ENCODE data around the gene PRKAG2.
"Not testable (repeated sequence)": the region's sequence is repeated elsewhere in the genome, so short reads cannot be mapped to it uniquely, and the experiment has no call there.

Gene PRKAG2

DNA sequence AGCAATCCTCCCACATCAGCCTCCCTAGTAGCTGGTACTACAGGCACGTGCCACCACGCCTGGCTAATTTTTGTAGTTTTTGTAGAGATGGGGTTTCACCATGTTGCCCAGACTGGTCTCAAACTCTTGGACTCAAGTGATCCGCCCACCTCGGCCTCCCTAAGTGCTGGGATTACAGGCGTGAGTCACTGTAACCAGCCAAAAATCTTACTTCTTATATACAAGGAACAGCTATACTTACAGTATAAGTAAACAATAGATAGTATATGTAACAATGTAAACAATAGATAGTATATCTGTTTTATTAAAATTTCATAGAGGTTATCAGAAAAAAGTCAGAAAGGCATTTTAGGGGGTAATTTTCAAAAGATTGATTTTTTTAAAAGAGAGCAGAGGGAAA lies 128.9 kb downstream of the PRKAG2 start:
- not testable (repeated sequence) for DNase-seq (ENCODE audit: low read depth in 2 of 2)

DNA sequence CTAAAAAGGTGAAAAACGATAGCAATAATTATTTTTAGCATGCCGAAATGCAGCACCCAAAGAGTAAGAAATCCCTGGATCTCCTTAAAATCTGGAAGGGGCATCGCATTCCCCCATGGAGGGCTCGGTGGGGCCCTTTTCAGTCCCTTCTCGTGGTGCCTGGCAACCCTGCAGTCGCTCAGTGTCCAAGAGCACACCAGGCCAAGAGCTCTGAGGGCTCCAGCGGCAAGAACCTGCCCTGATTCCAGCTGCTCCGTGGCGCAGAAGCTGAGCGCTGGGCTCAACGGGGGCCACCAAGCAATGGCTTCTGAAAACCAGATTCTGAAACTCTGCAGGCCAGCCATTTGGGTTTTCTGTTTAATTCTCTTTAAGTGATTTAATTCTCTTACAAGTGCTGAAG lies 131.2 kb downstream of the PRKAG2 start:
- DNase-seq (ENCODE audit: low read depth in 2 of 2), result no peak

DNA sequence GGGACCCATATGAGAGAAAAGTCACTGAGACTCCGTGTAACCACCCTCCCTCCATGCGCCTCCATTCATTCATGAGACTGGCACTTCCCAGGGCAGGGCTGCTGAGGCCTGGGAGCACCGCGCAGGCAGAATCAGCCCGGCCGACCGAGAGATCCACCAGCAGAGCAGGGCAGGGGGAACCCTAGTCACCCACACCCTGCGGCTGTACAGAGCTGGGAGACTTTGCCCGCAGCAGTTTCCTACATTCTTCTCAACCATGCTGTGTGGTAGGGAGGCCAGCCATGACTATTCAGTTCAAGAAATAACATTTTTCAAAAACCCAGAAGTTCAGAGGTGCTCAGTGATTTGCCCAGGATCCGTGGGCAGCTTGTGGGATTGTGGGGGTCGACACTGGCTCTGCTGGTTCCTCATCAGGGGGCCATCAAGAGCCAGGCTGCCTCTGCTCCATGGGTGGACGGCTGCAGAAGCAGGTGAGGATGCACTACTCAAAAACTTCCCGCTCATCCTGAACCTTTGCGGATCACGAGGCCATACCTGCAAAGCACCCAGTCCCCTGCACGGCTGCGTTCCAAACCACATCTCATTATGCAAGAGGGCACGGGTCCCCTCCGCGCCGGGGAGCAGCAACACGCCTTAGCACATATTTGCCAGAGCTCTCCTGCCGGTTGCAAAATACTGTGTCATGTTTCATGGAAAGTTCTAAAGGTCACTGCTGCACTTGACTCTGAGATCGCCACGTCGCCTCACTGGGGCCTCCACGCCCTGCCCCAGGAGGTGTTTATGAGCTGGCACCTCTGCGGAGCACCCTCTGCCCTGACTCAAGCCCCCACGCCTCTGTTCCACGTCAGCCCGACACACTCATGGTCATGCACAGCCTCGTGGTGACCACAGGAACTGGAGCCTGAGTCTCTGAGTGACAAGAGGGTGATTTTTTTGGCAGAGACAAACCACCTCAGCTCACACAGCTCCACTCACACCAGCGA lies 132.0 kb downstream of the PRKAG2 start:
- no peak for DNase-seq (ENCODE audit: low read depth in 2 of 2)

DNA sequence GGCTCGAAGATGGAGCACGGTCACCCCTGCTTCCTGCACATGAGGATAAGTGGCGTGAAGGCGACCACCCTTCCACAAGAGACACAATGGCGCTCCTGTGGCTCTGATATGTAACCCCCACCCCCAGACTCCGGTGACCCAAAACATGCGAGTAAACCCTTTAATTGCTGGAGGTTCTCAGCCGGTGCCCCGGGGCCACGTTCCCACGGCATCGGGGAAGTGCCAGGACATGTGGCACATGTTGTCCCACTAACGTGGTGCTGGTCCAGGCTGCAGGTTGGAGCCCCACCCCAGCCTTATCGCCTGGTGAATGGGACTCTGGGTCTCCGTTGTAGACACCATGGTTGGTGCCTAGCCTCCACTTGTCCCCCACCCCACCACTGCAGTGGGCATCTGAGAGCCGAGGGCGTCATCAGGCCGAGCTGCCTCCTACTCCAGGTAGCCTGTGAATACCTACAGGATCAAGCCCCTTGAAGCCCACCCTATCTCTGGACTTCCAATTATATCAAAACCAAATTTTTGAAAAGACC lies 132.8 kb downstream of the PRKAG2 start:
- DNase-seq (ENCODE audit: low read depth in 2 of 2), result no peak

DNA sequence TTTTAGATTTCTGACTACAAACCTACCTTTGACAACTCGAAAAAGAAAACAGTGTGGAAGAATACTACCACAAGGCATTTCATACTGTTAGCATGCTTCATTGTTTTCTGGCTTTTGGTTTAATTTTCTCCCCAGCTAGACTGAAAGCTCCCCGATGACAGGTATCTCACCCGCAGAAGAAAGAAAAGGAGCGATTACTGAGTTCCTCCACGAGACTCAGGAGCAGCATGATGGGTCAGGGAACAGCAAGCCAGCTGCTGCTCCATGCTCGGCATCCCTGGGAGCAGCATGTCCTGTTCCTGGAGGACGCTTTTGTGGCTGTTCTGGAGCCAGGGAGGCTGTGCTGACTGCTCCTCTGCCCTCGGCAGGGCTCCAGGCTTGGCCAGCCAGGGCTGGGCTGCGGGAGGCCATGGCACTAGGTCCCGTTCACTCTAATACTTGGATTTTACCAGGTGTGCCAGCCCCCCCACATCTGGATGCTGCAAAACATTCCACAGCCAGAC lies 133.4 kb downstream of the PRKAG2 start:
- no peak for DNase-seq (ENCODE audit: low read depth in 2 of 2)

DNA sequence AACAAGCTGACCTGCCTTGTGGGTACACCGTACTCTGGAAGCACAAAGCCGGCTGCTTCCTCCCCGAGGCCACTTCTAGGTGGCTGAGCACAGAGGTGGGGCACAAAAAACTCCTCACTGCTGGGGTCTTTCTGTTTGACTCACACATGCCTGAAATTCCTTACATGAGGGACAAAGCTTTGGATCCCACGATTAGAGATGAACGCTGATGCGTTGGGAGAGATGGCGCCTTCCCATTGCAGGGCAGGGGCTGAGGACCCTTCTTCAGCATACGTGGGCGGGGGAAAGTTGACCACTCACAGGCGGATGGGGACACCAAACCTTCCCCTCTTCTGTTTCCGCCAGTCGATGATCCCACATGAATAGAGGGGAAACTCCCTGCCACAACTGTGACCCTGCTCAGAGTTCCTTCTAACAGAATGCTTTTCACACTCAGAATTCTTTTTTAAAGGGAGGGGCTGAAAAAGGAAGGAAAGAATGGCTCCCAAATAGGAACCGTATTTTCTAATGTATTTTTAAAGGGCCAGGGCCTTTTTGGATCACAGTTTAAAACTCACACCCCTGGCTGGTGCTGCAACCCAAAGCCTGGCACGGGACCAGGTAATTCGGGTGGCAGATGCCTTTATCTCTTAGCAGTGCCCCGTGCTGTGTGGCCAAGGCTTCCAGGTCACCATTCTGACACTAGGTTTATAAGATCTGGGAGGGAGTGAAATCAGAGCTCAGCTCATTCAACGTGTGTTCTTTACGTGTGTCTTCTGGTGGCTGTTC lies 134.0 kb downstream of the PRKAG2 start:
- no peak for DNase-seq (ENCODE audit: low read depth in 2 of 2)

DNA sequence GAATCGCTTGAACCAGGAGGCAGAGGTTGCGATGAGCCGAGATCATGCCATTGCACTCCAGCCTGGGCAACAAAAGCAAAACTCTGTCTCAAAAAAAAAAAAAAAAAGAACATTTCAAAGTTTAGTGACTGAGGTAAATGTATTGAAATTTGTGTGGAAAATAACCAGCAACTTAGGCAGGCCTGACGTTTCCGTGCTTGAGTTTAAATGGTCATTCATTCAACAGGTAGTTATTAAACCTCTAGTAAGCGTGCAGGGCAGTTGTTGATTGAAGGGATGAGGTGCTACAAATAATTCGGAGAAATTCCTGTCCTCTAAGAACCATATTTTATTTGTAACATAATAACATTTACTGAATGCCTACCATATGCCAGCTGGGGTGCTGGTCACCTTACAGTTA lies 135.3 kb downstream of the PRKAG2 start:
- no peak for DNase-seq (ENCODE audit: low read depth in 2 of 2)

DNA sequence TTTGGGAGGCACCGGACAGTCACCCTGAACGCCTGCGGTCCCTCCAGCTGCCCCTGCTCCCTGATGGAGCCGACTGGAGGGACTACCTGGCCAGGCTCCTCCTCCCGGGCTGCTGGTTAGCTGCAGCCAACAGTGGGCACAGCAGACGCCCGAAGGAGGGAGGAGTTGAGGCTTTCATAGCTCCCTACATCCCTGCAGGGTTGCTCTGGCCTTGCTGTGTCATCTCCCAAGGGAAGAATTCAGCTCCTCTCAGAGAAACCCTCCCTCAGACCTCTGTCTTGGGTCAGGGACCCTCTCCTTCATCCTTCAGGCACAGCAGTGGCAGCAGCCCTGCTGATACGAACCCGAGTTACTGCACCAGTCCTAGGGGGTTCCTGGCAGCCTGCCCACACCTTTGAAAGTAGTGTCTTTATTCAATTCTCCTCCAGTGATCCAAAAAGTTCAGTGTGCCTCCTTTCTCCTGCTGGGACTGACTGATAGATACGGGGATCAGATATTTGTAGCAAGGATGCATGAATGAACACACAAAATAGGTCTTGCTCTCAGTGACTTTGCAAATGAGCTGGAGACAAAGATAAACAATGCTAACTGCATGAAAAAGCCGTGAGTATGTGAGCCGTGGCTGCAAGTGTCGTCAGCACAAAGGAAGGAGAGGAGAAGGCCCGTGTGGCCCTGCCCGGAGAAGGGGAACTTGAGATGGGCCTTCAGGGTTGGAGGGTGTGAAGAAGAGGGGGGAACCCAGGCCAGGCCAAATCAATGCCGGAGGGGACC lies 136.6 kb downstream of the PRKAG2 start:
- no peak for DNase-seq (ENCODE audit: low read depth in 2 of 2)

DNA sequence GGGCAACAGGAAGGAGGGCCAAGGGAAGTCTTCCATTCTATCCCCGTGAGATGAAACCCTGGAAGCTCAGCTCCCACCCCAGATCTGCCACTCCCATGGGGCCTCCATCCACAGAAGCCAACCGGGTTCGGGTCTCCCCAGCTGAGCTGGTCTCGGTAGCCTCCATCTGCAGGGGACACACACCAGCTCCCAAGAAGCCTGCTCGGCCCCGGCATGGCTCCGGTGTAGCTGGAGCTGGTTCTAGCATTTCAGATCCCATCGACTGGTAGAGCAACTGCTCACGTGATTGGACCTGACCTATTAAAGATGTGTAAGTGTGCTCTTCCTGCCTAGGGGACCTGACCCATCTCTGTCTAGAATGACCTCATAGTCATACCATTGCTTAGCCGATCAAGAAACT lies 138.0 kb downstream of the PRKAG2 start:
- DNase-seq (ENCODE audit: low read depth in 2 of 2), result no peak

DNA sequence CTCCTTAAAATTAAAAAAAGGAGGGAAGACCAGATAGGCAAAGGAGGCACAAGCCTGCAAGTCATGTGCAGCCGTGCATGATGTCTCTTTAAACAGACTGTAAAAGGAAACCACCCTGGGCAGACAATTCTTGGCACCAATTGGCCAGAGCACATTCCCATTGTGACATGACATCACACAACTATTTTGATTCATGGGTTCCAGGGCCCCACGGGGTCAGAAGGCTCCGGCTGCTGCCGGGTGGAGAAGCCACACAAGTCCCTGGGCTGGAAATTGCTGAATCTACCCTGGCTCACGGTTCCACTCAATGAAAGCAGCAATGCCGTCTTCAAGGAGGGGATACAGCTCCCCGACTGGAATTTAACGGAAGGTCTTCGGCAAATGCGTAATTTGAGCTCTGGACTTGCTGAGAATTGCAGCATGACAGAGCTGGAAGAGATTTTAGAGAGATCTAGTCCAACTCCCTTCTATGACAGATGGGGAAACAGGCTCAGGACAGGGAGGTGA lies 140.5 kb downstream of the PRKAG2 start:
- peak; percentile 82 to 84 for DNase-seq (ENCODE audit: low read depth in 2 of 2)

DNA sequence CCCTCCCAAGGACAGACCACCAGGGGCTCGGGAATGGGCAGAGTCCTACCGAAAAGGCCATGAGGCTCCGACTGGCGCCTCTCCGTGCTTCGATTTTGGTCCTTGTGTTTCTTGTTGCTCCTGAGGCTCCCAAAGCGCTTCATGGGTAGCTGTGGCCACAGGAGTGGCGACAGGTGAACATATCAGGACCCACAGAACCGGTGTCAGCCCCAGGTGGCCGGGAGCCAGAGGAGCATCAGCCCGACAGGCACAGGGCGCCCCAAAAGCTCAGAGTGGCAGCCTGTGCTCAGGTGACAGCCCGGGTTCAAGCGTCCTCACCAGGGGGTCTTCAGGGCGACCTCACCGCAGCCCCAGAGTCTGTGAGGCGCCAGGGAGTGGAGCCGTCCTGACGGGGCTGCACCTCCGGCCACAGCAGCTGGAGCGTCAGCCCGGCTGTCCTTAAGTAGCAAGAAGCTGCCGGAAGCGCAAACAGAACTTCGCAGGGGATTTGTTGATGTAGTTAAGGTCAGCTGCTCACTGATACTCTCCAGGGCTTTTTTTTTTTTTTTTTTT lies 141.0 kb downstream of the PRKAG2 start:
- DNase-seq (ENCODE audit: low read depth in 2 of 2), result no peak

DNA sequence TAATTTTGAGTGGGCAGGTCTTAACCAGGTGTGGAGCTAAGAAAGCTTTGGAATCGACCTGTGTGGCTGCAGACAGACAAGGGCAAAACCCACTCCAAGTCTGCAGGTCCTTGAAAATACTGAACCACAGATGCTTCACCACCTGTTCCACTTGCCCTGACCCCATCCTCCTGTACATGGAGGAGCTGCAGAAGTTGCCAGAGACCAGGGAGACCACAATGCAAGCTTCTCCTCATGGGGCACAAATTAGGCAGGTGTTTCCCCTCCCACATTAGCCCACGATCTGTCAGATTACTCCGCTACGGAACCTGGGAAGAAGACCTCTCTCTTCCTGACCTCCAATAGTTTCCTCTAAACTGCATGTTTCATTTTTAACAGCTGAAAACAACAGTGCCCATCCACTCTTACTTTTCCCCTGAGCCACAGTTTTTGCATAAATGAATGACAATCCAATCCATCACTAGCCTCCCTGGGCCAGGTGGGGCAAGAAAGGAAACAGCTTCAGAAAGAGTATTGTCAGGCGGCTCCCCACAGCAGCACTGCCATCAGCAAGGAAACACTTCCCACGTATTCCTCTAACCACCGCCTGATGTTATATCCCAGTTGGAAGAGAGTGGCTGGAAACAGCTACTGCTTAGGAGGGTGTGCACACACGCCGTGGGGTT lies 141.6 kb downstream of the PRKAG2 start:
- DNase-seq (ENCODE audit: low read depth in 2 of 2), result no peak

DNA sequence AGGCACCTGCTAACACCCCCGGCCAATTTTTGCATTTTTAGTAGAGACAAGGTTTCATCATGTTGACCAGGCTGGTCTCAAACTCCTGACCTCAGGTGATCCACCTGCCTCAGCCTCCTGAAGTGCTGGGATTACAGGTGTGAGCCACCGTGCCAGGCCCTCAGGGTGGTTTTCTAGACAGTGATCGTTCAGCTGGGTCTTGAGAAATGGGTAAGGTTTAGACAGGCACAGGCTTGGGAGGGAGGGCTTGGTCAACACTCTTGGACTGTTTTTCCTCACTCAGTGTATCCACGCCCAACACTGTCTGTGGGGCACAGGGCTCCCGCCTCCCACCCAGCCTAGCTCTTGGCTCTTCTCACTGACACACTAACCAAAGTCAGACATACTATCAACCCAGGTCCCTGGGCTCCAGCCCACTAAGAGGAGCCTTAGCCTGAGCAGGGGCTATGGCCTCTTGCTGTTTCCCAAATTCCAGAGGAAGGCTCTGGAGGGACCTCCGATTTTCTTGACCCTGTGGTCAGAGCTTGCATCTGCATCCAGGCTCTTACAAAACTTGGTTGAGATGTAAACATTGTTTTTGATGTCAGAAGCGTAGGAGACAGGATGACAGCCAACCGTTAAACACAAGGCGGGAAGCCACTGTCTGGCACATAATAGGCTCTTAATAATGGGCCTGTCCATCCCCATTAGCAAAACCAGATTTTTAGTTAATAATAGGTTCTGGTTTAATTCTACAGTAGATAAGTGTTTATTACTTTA lies 143.9 kb downstream of the PRKAG2 start:
- DNase-seq (ENCODE audit: low read depth in 2 of 2), result no peak

DNA sequence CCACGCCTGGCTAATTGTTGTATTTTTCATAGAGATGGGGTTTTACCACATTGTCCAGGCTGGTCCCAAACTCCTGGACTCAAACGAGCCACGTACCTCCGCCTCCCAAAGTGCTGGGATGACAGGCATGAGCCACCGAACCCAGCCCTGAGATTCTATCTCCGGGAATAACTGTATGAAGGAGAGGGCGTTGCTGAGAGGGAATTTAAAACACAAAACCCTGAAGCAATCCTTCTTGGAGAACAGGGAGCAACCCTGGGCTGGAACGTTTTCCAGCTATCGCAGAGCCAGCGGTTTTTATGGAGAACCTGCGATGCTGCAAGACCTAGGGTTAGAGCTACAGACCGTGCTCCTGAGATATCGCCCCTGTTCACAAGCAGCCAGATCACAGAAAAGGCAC lies 144.6 kb downstream of the PRKAG2 start:
- no peak for DNase-seq (ENCODE audit: low read depth in 2 of 2)

DNA sequence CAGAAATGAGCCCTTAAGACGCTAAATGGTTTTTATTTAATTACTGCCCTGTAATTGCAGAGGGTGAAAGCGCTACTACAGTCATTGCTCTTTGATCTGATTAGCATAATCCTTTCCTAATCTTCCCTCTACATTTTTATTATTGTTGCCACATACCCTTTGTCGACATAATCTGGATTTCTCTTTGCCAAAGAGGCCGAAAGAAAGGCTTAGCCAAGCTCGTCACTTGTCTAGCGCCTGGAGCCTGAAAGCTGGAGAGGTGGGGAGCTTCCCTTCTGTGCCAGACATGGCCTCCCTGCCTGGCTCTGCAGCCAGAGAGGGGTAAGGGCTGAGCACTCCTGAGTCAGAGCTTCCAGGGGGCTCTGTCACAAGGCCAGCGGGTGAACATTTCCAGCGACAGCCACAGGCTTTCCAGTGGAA lies 145.9 kb downstream of the PRKAG2 start:
- no peak for DNase-seq (ENCODE audit: low read depth in 2 of 2)

DNA sequence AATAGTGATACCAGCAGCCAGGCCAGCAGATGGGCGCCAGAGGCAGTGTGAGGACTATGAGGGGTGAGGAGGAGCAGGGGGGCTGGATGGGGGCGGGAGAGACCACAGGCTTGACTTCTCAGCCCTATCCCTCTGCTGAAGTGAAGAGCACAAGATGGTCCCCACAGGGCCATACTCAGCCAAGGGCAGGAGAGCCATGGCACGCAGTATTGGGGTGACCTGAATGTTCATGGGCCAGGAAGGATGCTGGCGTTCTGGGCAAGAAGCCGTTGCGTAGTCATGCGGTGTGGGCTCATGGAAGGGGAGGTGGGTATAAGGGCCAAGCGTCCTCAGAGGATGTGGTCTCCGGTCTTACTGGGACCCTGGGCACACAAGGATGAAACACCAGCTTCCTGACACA lies 146.3 kb downstream of the PRKAG2 start:
- no peak for DNase-seq (ENCODE audit: low read depth in 2 of 2)

DNA sequence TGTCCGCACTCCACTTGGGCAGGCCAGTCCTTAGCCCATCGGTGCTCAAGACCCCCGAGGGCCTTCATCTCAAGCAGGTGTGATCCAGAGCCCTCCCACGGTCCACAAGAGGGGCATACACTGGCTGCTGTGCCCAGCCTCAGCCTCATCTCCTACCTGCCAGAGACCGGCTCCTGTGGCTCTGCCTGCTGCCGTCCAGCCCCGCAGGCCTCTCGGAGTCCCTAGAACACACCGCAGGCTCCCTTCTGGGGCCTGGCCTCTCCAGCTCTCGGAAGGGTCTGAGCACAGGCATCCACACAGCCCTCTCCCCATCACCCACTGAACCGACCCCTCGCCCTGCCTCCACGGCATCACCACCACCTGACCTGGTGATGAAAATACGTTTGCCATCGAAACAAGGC lies 147.4 kb downstream of the PRKAG2 start:
- DNase-seq (ENCODE audit: low read depth in 2 of 2), result no peak

DNA sequence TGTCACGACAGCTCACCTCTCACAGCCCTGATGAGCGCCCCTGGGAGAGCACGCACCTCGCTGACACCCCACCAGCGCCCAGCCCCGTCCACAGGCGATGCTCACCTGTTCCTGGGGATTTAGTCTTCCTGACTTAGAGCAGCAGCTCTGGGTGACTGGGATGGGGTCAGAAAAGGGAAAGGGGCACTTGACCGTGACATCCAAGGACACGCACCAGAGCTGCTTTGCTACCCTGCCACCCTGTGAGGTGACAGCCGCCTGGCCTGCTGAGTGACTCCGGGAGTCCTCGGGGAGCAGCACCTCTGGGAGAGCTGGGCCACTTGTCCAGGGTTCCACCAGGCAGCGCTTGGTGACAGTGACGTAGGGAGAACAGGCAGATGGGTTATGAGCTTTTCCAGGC lies 148.2 kb downstream of the PRKAG2 start:
- DNase-seq (ENCODE audit: low read depth in 2 of 2), result no peak

DNA sequence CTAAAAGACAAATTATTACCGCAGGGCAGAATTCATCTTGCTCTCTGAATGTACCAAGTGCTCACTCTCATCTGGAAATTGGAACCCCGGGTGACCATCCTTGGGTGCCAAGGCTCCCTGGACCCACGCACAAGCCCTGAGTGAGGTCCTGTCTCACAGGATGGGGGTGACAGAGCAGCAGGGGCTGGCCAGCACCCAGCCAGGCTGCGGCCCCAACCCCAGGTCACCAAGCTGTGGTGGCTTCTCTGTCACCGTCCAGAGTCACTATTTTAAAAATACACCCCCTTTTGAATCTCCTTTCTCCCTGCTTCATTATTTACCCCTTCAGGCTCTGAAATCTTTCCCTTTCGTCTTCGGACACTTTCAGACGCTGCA lies 148.6 kb downstream of the PRKAG2 start:
- no peak for DNase-seq (ENCODE audit: low read depth in 2 of 2)

Measured in fibroblast of skin of left quadriceps (primary cell).